Ovary (tissue), 9 donors: ENCODE data around the gene SMIM8. TPM values are rescaled to one million over a fixed set of nuclear protein-coding genes. Genes with fewer than 3 reads are reported as not detected.

Experiments
- DNase-seq, 5 donors: peaks; one replicate each; pipeline ENCODE4 v3.0.0-alpha.2; 2019 to 2020
- H3K27ac ChIP-seq, 2 donors: fragments of 200-600 bp; one replicate each; pipeline versions ENCODE4 v1.5.1 to v1.8.0; 2019 to 2022
- H3K27me3 ChIP-seq: fragments of 200-600 bp; one replicate; pipeline ENCODE4 v1.8.0; 2022
- H3K36me3 ChIP-seq: fragments of 200-600 bp; sonication (generic); one replicate; pipeline ENCODE4 v1.5.1; 2019
- H3K4me1 ChIP-seq: one replicate; pipeline ENCODE4 v1.8.1; 2013; ENCODE audit warnings: mild to moderate bottlenecking, moderate library complexity; ENCODE audit not compliant: insufficient read depth
- H3K4me3 ChIP-seq: fragments of 200-600 bp; sonication (generic); one replicate; pipeline ENCODE4 v1.5.1; 2017
- H3K9me3 ChIP-seq, 2 donors: fragments of 200-600 bp in 1 of 2; sonication (generic) in 1 of 2; one replicate each; pipeline versions ENCODE4 v1.5.1 to v1.8.1; 2013 to 2019; ENCODE audit warnings: mild to moderate bottlenecking in 1 of 2, moderate library complexity in 1 of 2
- EP300 ChIP-seq: sonication (generic); formaldehyde crosslinking; IDR thresholded peaks from one replicate; pipeline ENCODE4 v1.6.1; 2017; ENCODE audit warnings: antibody characterized with exemption
- POLR2A ChIP-seq: fragments of 450-650 bp; IDR thresholded peaks from one replicate; pipeline ENCODE4 v1.6.1; 2017; ENCODE audit warnings: antibody characterized with exemption, mild to moderate bottlenecking, moderate library complexity
- WGBS, 3 donors: extraction: QIAGEN DNeasy Blood & Tissue Kit in 1 of 3; methylation state at CpG; one replicate each; pipeline versions ENCODE4 v1.1.5 to v1.1.7; 2013 to 2017; 5-methylcytosine and 5-hydroxymethylcytosine counted together
- intact Hi-C, 4 donors: fragments of 100-400 bp; cut with DNase I; formaldehyde crosslinking; loops; one replicate each; pipeline versions ENCODE4 v1.11.0 to v1.15.1; 2022 to 2023
- polyA plus RNA-seq, 2 donors: library from polyadenylated mRNA; stranded (reverse); fragments of 200-250 nt in 1 of 2; fragments of 350-450 nt in 1 of 2; fragmentation: Illumina TruSeq in 1 of 2; extraction: RNeasy Lipid Tissue Mini Kit (QIAGEN cat#74804) in 1 of 2; gene quantifications; one replicate each; pipeline ENCODE4 v1.2.3, GENCODE V29; 2013 to 2014
- total RNA-seq, 7 donors: library from RNA; depleted of rRNA in 2 of 7; stranded (reverse); fragments of >200 nt in 2 of 7; fragmentation: NEBNext Ultra II Directional in 3 of 7; extraction: Animal tissue kit (Norgen Biotek cat#: 25700) in 3 of 7; gene quantifications; one replicate each; pipeline versions ENCODE4 v1.1.0 to v1.2.4, GENCODE V29; 2016 to 2023
- TF ChIP-seq, protein P1 (sequence below), 3 donors: fragments of 450-650 bp in 2 of 3; fragments of 200-600 bp in 1 of 3; IDR thresholded peaks; one replicate each; pipeline versions ENCODE4 v1.5.1 to v1.8.0; 2016 to 2022; ENCODE audit warnings: antibody characterized with exemption in 3 of 3, mild to moderate bottlenecking in 1 of 3
- donor health status: DM: no; HTN: no; CAD: no; lungs with moderate emphysema.
- donor health status: DM: no; HTN: no; CAD: no.
- donor health status: Bipolar disorder and iron deficiency.
- donor health status: DM: yes; HTN: yes; CAD: no.
- donor health status: DM: no; HTN: no; CAD: no.
- donor health status: DM: yes; HTN: yes; CAD: no.

The SMIM8 gene
- total and polyA plus RNA-seq, 9 donors: 5.9 to 18.6 (median 12.2) TPM

- Histone ChIP-seq H3K4me3 (no peak overlapping the region), H3K27me3 (no peaks in the 10 kb centered on the region), H3K9me3 (no peaks in the 10 kb centered on the region), H3K36me3 (no peaks in the 10 kb centered on the region), H3K4me1 (no peaks in the 10 kb centered on the region), H3K27ac (no peak overlapping the region)
- intact Hi-C loops: no loop called here
- WGBS, 3 donors: 80 to 84% (median 82%) methylated on average over 3 of the region's 3 CpGs
- no peak for DNase-seq
- TF ChIP-seq EP300 (no peak), POLR2A (no peak)
- TF ChIP-seq, protein P1, sequence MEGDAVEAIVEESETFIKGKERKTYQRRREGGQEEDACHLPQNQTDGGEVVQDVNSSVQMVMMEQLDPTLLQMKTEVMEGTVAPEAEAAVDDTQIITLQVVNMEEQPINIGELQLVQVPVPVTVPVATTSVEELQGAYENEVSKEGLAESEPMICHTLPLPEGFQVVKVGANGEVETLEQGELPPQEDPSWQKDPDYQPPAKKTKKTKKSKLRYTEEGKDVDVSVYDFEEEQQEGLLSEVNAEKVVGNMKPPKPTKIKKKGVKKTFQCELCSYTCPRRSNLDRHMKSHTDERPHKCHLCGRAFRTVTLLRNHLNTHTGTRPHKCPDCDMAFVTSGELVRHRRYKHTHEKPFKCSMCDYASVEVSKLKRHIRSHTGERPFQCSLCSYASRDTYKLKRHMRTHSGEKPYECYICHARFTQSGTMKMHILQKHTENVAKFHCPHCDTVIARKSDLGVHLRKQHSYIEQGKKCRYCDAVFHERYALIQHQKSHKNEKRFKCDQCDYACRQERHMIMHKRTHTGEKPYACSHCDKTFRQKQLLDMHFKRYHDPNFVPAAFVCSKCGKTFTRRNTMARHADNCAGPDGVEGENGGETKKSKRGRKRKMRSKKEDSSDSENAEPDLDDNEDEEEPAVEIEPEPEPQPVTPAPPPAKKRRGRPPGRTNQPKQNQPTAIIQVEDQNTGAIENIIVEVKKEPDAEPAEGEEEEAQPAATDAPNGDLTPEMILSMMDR (IDR thresholded peaks at IDR 0.05): no peak
These were observed 35.2 kb downstream of the SMIM8 start for GRCh38 chr6:87357479-87358196.

- Histone ChIP-seq H3K27ac (no peak overlapping the region), H3K4me1 (no peaks in the 10 kb centered on the region), H3K36me3 (no peaks in the 10 kb centered on the region), H3K4me3 (no peak overlapping the region), H3K27me3 (no peaks in the 10 kb centered on the region), H3K9me3 (no peaks in the 10 kb centered on the region)
- intact Hi-C loops: no loop called here
- TF ChIP-seq EP300 (no peak), POLR2A (no peak)
- TF ChIP-seq, protein P1 (IDR thresholded peaks at IDR 0.05): no peak
- WGBS, 3 donors: 48 to 64% (median 54%) methylated on average over 5 of the region's 5 CpGs
- no peak for DNase-seq
These were observed 42.3 kb downstream of the SMIM8 start for GRCh38 chr6:87364602-87365252.

GRCh38 chr6:87366072-87366827 lies 43.9 kb downstream of the SMIM8 start:
- Histone ChIP-seq H3K9me3 (no peaks in the 10 kb centered on the region), H3K27me3 (no peaks in the 10 kb centered on the region), H3K4me3 (no peak overlapping the region), H3K27ac (no peak overlapping the region), H3K36me3 (no peaks in the 10 kb centered on the region), H3K4me1 (no peaks in the 10 kb centered on the region)
- 74 to 80% (median 78%) methylated on average over 4 of the region's 4 CpGs for WGBS, 3 donors
- intact Hi-C loops: no loop called here
- no peak for DNase-seq
- TF ChIP-seq POLR2A (no peak), EP300 (no peak)
- TF ChIP-seq, protein P1 (IDR thresholded peaks at IDR 0.05): no peak

DNA sequence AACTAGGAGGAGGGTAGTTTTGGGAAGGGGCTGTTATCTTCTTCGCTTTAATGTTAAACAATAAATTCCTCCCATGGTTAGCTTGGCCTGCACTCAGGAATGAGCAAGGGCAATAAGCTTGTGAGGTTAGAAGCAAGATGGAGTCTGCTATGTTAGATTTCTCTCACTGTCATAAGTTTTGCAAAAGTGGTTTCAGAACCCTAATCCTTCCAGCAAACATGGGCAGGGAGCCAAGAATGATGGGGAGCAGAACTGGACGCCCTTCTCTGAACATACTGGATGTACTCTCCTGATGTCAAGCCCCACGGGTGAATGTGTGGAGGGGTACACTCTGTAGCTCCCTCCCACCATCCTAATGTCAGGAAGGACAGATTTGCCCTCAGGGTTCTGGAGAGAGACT lies 44.5 kb downstream of the SMIM8 start:
- intact Hi-C loops: no loop called here

More for the DNA sequence above, 44.5 kb downstream of the SMIM8 start:
- no peak for DNase-seq
- no peaks in the 10 kb centered on the region for H3K4me1 ChIP-seq
- H3K27me3 ChIP-seq: no peaks in the 10 kb centered on the region
- no peak for TF ChIP-seq EP300
- TF ChIP-seq POLR2A: no peak
- TF ChIP-seq, protein P1 (IDR thresholded peaks at IDR 0.05): no peak
- 48 to 60% (median 57%) methylated on average over 3 of the region's 3 CpGs for WGBS, 3 donors
- H3K9me3 ChIP-seq: no peaks in the 10 kb centered on the region
- no peak overlapping the region for H3K4me3 ChIP-seq
- no peak overlapping the region for H3K27ac ChIP-seq
- H3K36me3 ChIP-seq: no peaks in the 10 kb centered on the region
